B cell (primary cell): ENCODE results near the gene SGCA. TPM values are rescaled to one million over a fixed set of nuclear protein-coding genes. Genes with fewer than 3 reads are reported as not detected.

Experiments used
- ATAC-seq: fragments of 200-7000 bp; cut with Tn5 transposase; one replicate; pipeline ENCODE4 v1.10.0; 2021; ENCODE audit warnings: low read depth, mild to moderate bottlenecking, moderate number of reproducible peaks, moderate library complexity
- CTCF ChIA-PET: fragments of 350-600 bp; sonication (Branson Sonifier 250); formaldehyde crosslinking; loops from one replicate; lab custom pipeline; 2021; ENCODE audit warnings: antibody characterized with exemption, inconsistent platforms; lab: Charles Lee
- POLR2A ChIA-PET: fragments of 350-600 bp; sonication (Branson Sonifier 250); formaldehyde crosslinking; loops from one replicate; lab custom pipeline; 2021; ENCODE audit warnings: antibody characterized with exemption; lab: Charles Lee
- DNase-seq: peaks from one replicate; pipeline ENCODE4 v3.0.0; 2013
- H2AFZ ChIP-seq: 2 replicates; pipeline ENCODE4 v1.6.1; 2012; ENCODE audit warnings: mild to moderate bottlenecking, low read depth, low read length; ENCODE audit not compliant: insufficient read depth, poor library complexity, severe bottlenecking
- H3K27ac ChIP-seq, 2 donors: 1 replicate in 1 of 2; 2 replicates in 1 of 2; pipeline ENCODE4 v1.5.1; 2012 to 2013; ENCODE audit warnings: low read length in 2 of 2, mild to moderate bottlenecking in 2 of 2, moderate library complexity in 1 of 2
- H3K27me3 ChIP-seq, 4 experiments: fragments of 200-600 bp in 1 of 4; sonication (generic) in 1 of 4; replicated peaks in 1 of 4; 1 replicate in 2 of 4; 2 replicates in 2 of 4; pipeline versions ENCODE4 v1.6.1 to v1.7.0; 2013 to 2016; ENCODE audit warnings: low read length in 3 of 4, mild to moderate bottlenecking in 2 of 4, mixed read lengths in 1 of 4, moderate library complexity in 1 of 4; ENCODE audit not compliant: insufficient read depth in 4 of 4, control insufficient read depth in 3 of 4; ENCODE audit errors: control extremely low read depth in 1 of 4
- H3K36me3 ChIP-seq, 2 experiments: replicated peaks in 1 of 2; 1 replicate in 1 of 2; 2 replicates in 1 of 2; pipeline versions ENCODE4 v1.6.1 to v1.7.1; 2013; ENCODE audit warnings: low read length in 1 of 2; ENCODE audit not compliant: insufficient read depth in 2 of 2, control insufficient read depth in 1 of 2; ENCODE audit errors: control extremely low read depth in 1 of 2, extremely low read depth in 1 of 2
- H3K4me1 ChIP-seq, 2 donors: fragments of 200-600 bp in 1 of 2; sonication (generic) in 1 of 2; 1 replicate in 1 of 2; 2 replicates in 1 of 2; pipeline versions ENCODE4 v1.5.1 to v1.6.1; 2013 to 2017; ENCODE audit warnings: low read length in 2 of 2; ENCODE audit not compliant: control insufficient read depth in 2 of 2, insufficient read depth in 2 of 2
- H3K4me2 ChIP-seq: replicated peaks from 2 replicates; pipeline ENCODE3; 2012; ENCODE audit warnings: mild to moderate bottlenecking, low read depth, low read length; ENCODE audit not compliant: poor library complexity, severe bottlenecking
- H3K4me3 ChIP-seq, 5 experiments: fragments of 200-600 bp in 1 of 5; sonication (generic) in 1 of 5; 1 replicate in 3 of 5; 2 replicates in 2 of 5; pipeline versions ENCODE4 v1.5.1 to v1.7.0; 2011 to 2016; ENCODE audit warnings: low read length in 4 of 5, mild to moderate bottlenecking in 4 of 5, low read depth in 2 of 5, control low read depth in 1 of 5, moderate library complexity in 1 of 5; ENCODE audit not compliant: insufficient read depth in 1 of 5; ENCODE audit errors: control extremely low read depth in 1 of 5, extremely low read depth in 1 of 5
- H3K79me2 ChIP-seq: fragments of 200-600 bp; sonication (generic); one replicate; pipeline ENCODE4 v1.6.0; 2016; ENCODE audit warnings: low read length; ENCODE audit not compliant: control insufficient read depth, insufficient read depth
- H3K9ac ChIP-seq: fragments of 200-600 bp; sonication (generic); 2 replicates; pipeline ENCODE4 v1.6.1; 2017; ENCODE audit warnings: mild to moderate bottlenecking, low read length, moderate library complexity
- H3K9me3 ChIP-seq, 3 donors: one replicate each; pipeline versions ENCODE4 v1.6.1 to v1.7.1; 2013; ENCODE audit warnings: low read length in 2 of 3; ENCODE audit not compliant: control insufficient read depth in 2 of 3, insufficient read depth in 1 of 3; ENCODE audit errors: control extremely low read depth in 1 of 3
- H4K20me1 ChIP-seq: 2 replicates; pipeline ENCODE4 v1.6.0; 2012; ENCODE audit warnings: mild to moderate bottlenecking, low read length; ENCODE audit not compliant: insufficient read depth, control insufficient read depth, poor library complexity, severe bottlenecking
- H3K27ac Mint-ChIP-seq: one replicate; pipeline ENCODE4 v1.8.0; 2021; ENCODE audit warnings: mixed read lengths
- H3K27me3 Mint-ChIP-seq: one replicate; pipeline ENCODE4 v1.8.0; 2021; ENCODE audit warnings: mixed read lengths
- H3K4me1 Mint-ChIP-seq: one replicate; pipeline ENCODE4 v1.8.0; 2021; ENCODE audit warnings: mixed read lengths
- H3K4me3 Mint-ChIP-seq: one replicate; pipeline ENCODE4 v1.8.0; 2021; ENCODE audit warnings: mixed read lengths
- H3K9me3 Mint-ChIP-seq: one replicate; pipeline ENCODE4 v1.8.0; 2022; ENCODE audit warnings: mixed read lengths; ENCODE audit not compliant: insufficient read depth
- CTCF ChIP-seq: fragments of 200-600 bp; IDR thresholded peaks from one replicate; pipeline ENCODE4 v1.8.0; 2022; ENCODE audit warnings: antibody characterized with exemption, mild to moderate bottlenecking
- EZH2 ChIP-seq: IDR thresholded peaks from 2 replicates; pipeline ENCODE4 v1.6.1; 2012; ENCODE audit warnings: borderline replicate concordance, low read depth, mild to moderate bottlenecking, moderate library complexity, low read length; ENCODE audit not compliant: insufficient read depth, poor library complexity, severe bottlenecking
- WGBS: methylation state at CpG from one replicate; pipeline ENCODE4 v1.1.5; 2013; ENCODE audit warnings: missing lambda C conversion rate; ENCODE audit not compliant: insufficient coverage; 5-methylcytosine and 5-hydroxymethylcytosine counted together
- intact Hi-C: fragments of 100-400 bp; cut with micrococcal nuclease; formaldehyde crosslinking; loops from one replicate; pipeline ENCODE4 v1.10.0; 2022
- polyA plus RNA-seq: library from polyadenylated mRNA; depleted of rRNA; stranded (reverse); fragments of >200 nt; gene quantifications from 2 replicates; pipeline ENCODE4 v1.2.3, GENCODE V29; 2012
- total RNA-seq, 2 donors: library from RNA; stranded (reverse); fragments of 120-200 nt in 1 of 2; gene quantifications; 1 replicate in 1 of 2; 2 replicates in 1 of 2; pipeline versions ENCODE4 v1.2.3 to v1.2.4, GENCODE V29; 2013 to 2022

SGCA gene
- total and polyA plus RNA-seq, 2 donors (not counting 1 experiment from before 2014, with no cell fraction given): 4.4 to 4.5 TPM

GRCh38 chr17:50165066-50165465, 739 bp upstream of the SGCA start:
- H3K4me3 Mint-ChIP-seq: no peak overlapping the region
- Histone ChIP-seq H3K9ac (no peak overlapping the region), H3K4me2 (no peak overlapping the region), H3K4me1 (peaks cover 48 to 60% of the 10 kb centered on the region in 2 donors), H3K4me3 (no peak overlapping the region), H3K9me3 (no peaks in the 10 kb centered on the region), H3K27me3 (no peaks in the 10 kb centered on the region), H3K79me2 (peaks cover 28% of the 10 kb centered on the region), H2AFZ (no peak overlapping the region), H3K36me3 (no peaks in the 10 kb centered on the region), H3K27ac (no peak overlapping the region), H4K20me1 (no peaks in the 10 kb centered on the region)
- POLR2A ChIA-PET: interaction anchor here (2.1 kb wide), 1 partner anchor 13 kb away, joined by 14 read pairs; no protein-coding TSS in a partner anchor
- H3K9me3 Mint-ChIP-seq: no peaks in the 10 kb centered on the region
- no peaks in the 10 kb centered on the region for H3K27me3 Mint-ChIP-seq
- 97% methylated on average over 7 of the region's 9 CpGs for WGBS
- no peak for TF ChIP-seq EZH2
- TF ChIP-seq CTCF: no peak
- no peak for DNase-seq
- intact Hi-C loops: no loop called here
- no peak overlapping the region for H3K27ac Mint-ChIP-seq
- CTCF ChIA-PET: interaction anchor here (0.5 to 2.7 kb wide), 6 partner anchors 13 to 286 kb away, joined by 4 to 17 read pairs (median 5); partner anchors contain the start of gene COL1A1
- no peak for ATAC-seq
- peaks cover 46% of the 10 kb centered on the region for H3K4me1 Mint-ChIP-seq

- peaks cover 28% of the 10 kb centered on the region for H3K79me2 ChIP-seq
- no peaks in the 10 kb centered on the region for H3K27me3 ChIP-seq
- intact Hi-C loops: no loop called here
- ChIA-PET POLR2A (no interaction called here), CTCF (interaction anchor here (0.5 to 2.7 kb wide), 7 partner anchors 13 to 287 kb away, joined by 3 to 17 read pairs (median 5); partner anchors contain the start of gene COL1A1)
- H3K4me3 ChIP-seq: no peak overlapping the region
- no peak overlapping the region for H2AFZ ChIP-seq
- TF ChIP-seq CTCF: no peak
- no peak for TF ChIP-seq EZH2
- 98% methylated on average over 3 of the region's 3 CpGs for WGBS
- no peaks in the 10 kb centered on the region for H4K20me1 ChIP-seq
- ATAC-seq (no peak), DNase-seq (no peak)
- H3K4me1 ChIP-seq: peaks cover 48 to 60% of the 10 kb centered on the region in 2 donors
- no peaks in the 10 kb centered on the region for H3K9me3 ChIP-seq
- no peaks in the 10 kb centered on the region for H3K36me3 ChIP-seq
- H3K4me2 ChIP-seq: no peak overlapping the region
- Mint-ChIP-seq H3K9me3 (no peaks in the 10 kb centered on the region), H3K4me3 (no peak overlapping the region), H3K4me1 (peaks cover 46% of the 10 kb centered on the region), H3K27me3 (no peaks in the 10 kb centered on the region), H3K27ac (no peak overlapping the region)
- no peak overlapping the region for H3K9ac ChIP-seq
- H3K27ac ChIP-seq: no peak overlapping the region
These were observed 339 bp upstream of the SGCA start for GRCh38 chr17:50165466-50165865.
